HCT116 (cell line): ENCODE data around the gene SYNE1.

Experiments used
- JUND ChIP-seq: IDR thresholded peaks from 2 replicates; pipeline ENCODE4 v1.6.1; 2012
- SP1 ChIP-seq: IDR thresholded peaks from 2 replicates; pipeline ENCODE4 v1.6.1; 2012; ENCODE audit warnings: low read depth
- TF ChIP-seq, protein P1 (sequence below), 3 experiments: fragments of 200-600 bp in 1 of 3; sonication (generic) in 1 of 3; IDR thresholded peaks in 2 of 3; conservative IDR thresholded peaks in 1 of 3; 2 replicates each; pipeline ENCODE4 v1.5.1; 2012 to 2017; ENCODE audit warnings: low read depth in 2 of 3, low read length in 2 of 3, antibody characterized with exemption in 1 of 3, borderline replicate concordance in 1 of 3, control low read depth in 1 of 3, mild to moderate bottlenecking in 1 of 3, mixed read lengths in 1 of 3, mixed run types in 1 of 3, moderate library complexity in 1 of 3; ENCODE audit not compliant: insufficient read depth in 1 of 3

- TF ChIP-seq, protein P1, sequence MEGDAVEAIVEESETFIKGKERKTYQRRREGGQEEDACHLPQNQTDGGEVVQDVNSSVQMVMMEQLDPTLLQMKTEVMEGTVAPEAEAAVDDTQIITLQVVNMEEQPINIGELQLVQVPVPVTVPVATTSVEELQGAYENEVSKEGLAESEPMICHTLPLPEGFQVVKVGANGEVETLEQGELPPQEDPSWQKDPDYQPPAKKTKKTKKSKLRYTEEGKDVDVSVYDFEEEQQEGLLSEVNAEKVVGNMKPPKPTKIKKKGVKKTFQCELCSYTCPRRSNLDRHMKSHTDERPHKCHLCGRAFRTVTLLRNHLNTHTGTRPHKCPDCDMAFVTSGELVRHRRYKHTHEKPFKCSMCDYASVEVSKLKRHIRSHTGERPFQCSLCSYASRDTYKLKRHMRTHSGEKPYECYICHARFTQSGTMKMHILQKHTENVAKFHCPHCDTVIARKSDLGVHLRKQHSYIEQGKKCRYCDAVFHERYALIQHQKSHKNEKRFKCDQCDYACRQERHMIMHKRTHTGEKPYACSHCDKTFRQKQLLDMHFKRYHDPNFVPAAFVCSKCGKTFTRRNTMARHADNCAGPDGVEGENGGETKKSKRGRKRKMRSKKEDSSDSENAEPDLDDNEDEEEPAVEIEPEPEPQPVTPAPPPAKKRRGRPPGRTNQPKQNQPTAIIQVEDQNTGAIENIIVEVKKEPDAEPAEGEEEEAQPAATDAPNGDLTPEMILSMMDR (IDR thresholded peaks at IDR 0.05 in 2 of 3, conservative IDR thresholded peaks at IDR 0.05 in 1 of 3; ENCODE audit: borderline replicate concordance in 1 of 3, insufficient read depth in 1 of 3, low read depth in 2 of 3, low read length in 2 of 3) = no peak
- TF ChIP-seq JUND (no peak), SP1 (no peak)
These were observed 411.0 kb downstream of the SYNE1 start for GRCh38 chr6:152226119-152226518.
